Uterus (tissue), 4 donors: Measurements from ENCODE around the gene IL4R. TPM values are rescaled to one million over a fixed set of nuclear protein-coding genes. Genes with fewer than 3 reads are reported as not detected.

ENCODE experiments used
- DNase-seq, 2 donors: peaks; one replicate each; pipeline ENCODE4 v3.0.0-alpha.2; 2019 to 2020
- H3K27ac ChIP-seq, 2 donors: fragments of 200-600 bp; sonication (generic); 1 replicate in 1 of 2; 2 replicates in 1 of 2; pipeline ENCODE4 v1.5.1; 2016 to 2018
- H3K27me3 ChIP-seq, 2 donors: fragments of 200-600 bp; sonication (generic); one replicate each; pipeline ENCODE4 v1.5.1; 2018 to 2019; ENCODE audit warnings: control low read depth in 1 of 2
- H3K36me3 ChIP-seq, 2 donors: fragments of 200-600 bp; sonication (generic); one replicate each; pipeline ENCODE4 v1.5.1; 2019; ENCODE audit warnings: control low read depth in 1 of 2
- H3K4me1 ChIP-seq, 2 donors: fragments of 200-600 bp; sonication (generic); one replicate each; pipeline ENCODE4 v1.5.1; 2018 to 2019; ENCODE audit warnings: control low read depth in 1 of 2
- H3K4me3 ChIP-seq, 2 donors: fragments of 200-600 bp; sonication (generic); 1 replicate in 1 of 2; 2 replicates in 1 of 2; pipeline ENCODE4 v1.5.1; 2018 to 2019; ENCODE audit warnings: mild to moderate bottlenecking in 1 of 2
- H3K9me3 ChIP-seq, 2 donors: fragments of 200-600 bp; sonication (generic); one replicate each; pipeline ENCODE4 v1.5.1; 2019; ENCODE audit warnings: control low read depth in 1 of 2
- CTCF ChIP-seq, 4 experiments: fragments of 200-600 bp in 2 of 4; fragments of 450-650 bp in 2 of 4; sonication (generic) in 2 of 4; IDR thresholded peaks; one replicate each; pipeline ENCODE4 v1.5.1; 2016 to 2019; ENCODE audit warnings: antibody characterized with exemption in 4 of 4, mild to moderate bottlenecking in 2 of 4, moderate library complexity in 1 of 4
- POLR2A ChIP-seq, 2 donors: fragments of 450-650 bp; IDR thresholded peaks; one replicate each; pipeline ENCODE4 v1.6.1; 2016; ENCODE audit warnings: antibody characterized with exemption in 2 of 2, mild to moderate bottlenecking in 1 of 2, moderate library complexity in 1 of 2
- intact Hi-C: fragments of 100-400 bp; cut with DNase I; formaldehyde crosslinking; loops from one replicate; pipeline ENCODE4 v1.15.1; 2023; ENCODE audit warnings: low total_unique reads
- total RNA-seq, 4 donors: library from RNA; depleted of rRNA in 3 of 4; stranded (reverse); fragments of >200 nt in 3 of 4; gene quantifications; one replicate each; pipeline versions ENCODE4 v1.1.0 to v1.2.4, GENCODE V29; 2014 to 2023
- donor health status: DM: yes; HTN: yes; CAD: no.

The IL4R gene
- total RNA-seq, result 100 to 1,000 TPM in 1 of 4 donors, 10 to 100 TPM in 2, 1 to 10 TPM in 1; 9.4 to 137 (median 45.4) TPM

DNA sequence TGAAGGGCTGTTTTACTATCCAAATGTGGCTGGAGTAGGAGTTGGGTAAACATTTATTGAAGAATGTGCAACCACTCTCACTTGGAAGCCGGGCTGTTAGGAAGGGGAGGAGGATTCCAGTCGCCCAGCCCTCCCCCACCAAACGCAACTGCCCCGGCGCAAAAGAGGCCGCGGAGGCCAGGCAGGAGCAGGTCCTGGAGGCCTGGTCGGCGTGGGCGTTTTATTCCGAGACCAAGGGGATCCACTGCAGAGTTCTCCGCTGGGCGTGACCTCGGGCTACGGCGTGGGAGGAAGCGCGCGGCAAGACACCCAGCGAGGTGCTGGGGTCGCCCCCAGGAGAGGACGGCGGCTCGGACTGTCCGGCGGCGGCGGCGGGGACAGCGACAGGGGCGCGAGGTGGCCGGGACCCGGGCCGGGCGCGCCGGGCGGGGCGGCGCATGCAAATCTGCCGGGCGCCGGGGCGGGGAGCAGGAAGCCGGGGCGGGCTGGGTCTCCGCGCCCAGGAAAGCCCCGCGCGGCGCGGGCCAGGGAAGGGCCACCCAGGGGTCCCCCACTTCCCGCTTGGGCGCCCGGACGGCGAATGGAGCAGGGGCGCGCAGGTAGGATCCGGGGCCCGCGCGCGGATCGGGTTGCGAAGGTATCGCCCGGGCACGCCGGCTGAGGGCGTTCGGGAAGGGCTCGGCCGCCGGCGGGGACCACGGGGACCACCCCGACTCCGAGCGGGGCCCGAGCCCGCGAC is at the start of gene IL4R:
Gene IL4R (plus strand): TSS at position 553 of the 739 bp plus-strand sequence. CDS start 26,230 bp downstream, outside the sequence.
- Histone ChIP-seq H3K36me3 (no peaks in the 10 kb centered on the region), H3K9me3 (no peaks in the 10 kb centered on the region), H3K27ac (peak within 1 kb of the TSS; percentile 94 to 96), H3K27me3 (no peaks in the 10 kb centered on the region), H3K4me3 (peak within 1 kb of the TSS; percentile 63 to 65), H3K4me1 (peaks cover 0 to 8% of the 10 kb centered on the region in 2 donors)
- intact Hi-C loops, result no loop called here
- peak; percentile 74 to 75 for DNase-seq
- TF ChIP-seq CTCF (IDR thresholded peaks at IDR 0.05) (peak in 2 of 4 experiments; percentile 6 to 21), POLR2A (IDR thresholded peaks at IDR 0.05) (peak; percentile 7 to 53)

- Histone ChIP-seq H3K4me3 (no peak overlapping the region), H3K27ac (no peak overlapping the region), H3K27me3 (no peaks in the 10 kb centered on the region), H3K36me3 (no peaks in the 10 kb centered on the region), H3K9me3 (no peaks in the 10 kb centered on the region), H3K4me1 (peaks cover 0 to 2% of the 10 kb centered on the region in 2 donors)
- intact Hi-C loops, result no loop called here
- no peak for TF ChIP-seq POLR2A (IDR thresholded peaks at IDR 0.05)
- no peak for TF ChIP-seq CTCF (IDR thresholded peaks at IDR 0.05)
- peak in 1 of 2 donors; percentile 47 for DNase-seq
Observed at GRCh38 chr16:27264151-27264550, 49.6 kb upstream of the IL4R start.

GRCh38 chr16:27265982-27266381 is 47.8 kb upstream of the IL4R start:
- Histone ChIP-seq H3K27ac (no peak overlapping the region), H3K4me1 (peaks cover 0 to 4% of the 10 kb centered on the region in 2 donors), H3K27me3 (no peaks in the 10 kb centered on the region), H3K4me3 (no peak overlapping the region), H3K36me3 (no peaks in the 10 kb centered on the region), H3K9me3 (no peaks in the 10 kb centered on the region)
- DNase-seq, result no peak
- TF ChIP-seq POLR2A (IDR thresholded peaks at IDR 0.05), result no peak
- TF ChIP-seq CTCF (IDR thresholded peaks at IDR 0.05), result no peak
- intact Hi-C loops, result no loop called here

DNA sequence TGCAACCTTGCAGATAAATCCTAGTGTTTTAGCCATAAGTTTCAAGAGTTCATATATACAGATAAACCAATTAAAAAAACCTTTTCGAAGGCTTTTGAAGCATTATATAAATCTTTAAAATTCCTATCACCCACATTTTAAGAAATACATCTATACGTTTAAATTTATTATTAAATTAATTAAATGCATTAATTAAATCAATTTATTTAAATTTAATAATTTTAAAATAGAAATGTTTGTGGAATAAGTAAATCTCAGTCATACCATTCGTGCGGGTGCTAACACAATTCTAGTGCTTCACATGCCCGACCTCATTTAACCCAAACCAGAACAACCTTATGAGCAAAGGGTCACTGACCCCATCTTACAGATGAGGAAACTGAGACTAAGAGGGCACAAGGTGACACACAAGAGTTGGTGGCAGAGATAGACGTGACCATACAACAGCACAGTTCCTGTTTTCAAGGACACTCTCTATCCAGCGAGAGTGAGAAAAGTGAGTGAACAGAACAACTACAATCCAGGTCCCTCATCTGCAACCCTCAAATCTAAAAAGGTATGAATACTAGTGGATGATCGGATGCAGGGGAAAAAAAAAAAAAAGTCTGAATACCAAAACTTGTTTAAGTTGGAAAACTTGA is 46.6 kb upstream of the IL4R start:
- no peak for DNase-seq
- Histone ChIP-seq H3K27ac (no peak overlapping the region), H3K4me3 (no peak overlapping the region), H3K9me3 (no peaks in the 10 kb centered on the region), H3K4me1 (peaks cover 0 to 4% of the 10 kb centered on the region in 2 donors), H3K36me3 (no peaks in the 10 kb centered on the region), H3K27me3 (no peaks in the 10 kb centered on the region)
- intact Hi-C loops, result no loop called here
- no peak for TF ChIP-seq POLR2A (IDR thresholded peaks at IDR 0.05)
- no peak for TF ChIP-seq CTCF (IDR thresholded peaks at IDR 0.05)
